ENCODE results near the gene GPRC5A. TPM values are rescaled to one million over a fixed set of nuclear protein-coding genes. Genes with fewer than 3 reads are reported as not detected.
A peak's percentile ranks its signal among the peaks of the same experiment; 100 is the strongest.

Gene GPRC5A
- total RNA-seq, 2 donors from 2014 or later: 0.15 to 1.0 TPM

DNA sequence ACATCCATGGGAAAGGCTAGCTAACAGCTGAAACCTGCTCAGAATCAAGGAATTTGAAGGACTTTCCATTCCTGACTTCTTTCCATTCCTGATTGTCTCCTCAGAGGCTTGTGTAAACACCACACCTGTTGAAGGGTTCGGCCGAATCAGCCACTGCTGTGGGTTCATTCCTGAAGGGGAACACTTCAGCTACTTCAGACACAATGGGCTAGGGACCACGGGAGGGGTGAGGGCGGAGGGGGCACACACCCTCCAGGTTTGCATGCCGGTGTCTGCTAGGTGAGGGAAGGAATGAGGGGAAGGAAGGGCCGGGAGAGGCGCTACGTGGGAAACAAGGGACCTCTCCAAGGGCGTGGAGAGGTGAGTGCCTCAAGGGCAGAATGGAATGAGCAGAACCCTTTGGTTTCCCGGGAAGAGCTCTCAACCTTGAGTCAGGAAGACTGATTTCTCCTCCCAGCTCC lies 1.3 kb downstream of the GPRC5A start:
- H3K4me3 ChIP-seq (ENCODE audit: low read length): no peak overlapping the region
- H3K27ac ChIP-seq (ENCODE audit: low read depth, low read length): no peak overlapping the region
- H3K4me1 ChIP-seq (ENCODE audit: control insufficient read depth, insufficient read depth, low read length): no peaks in the 10 kb centered on the region
- Mint-ChIP-seq H3K4me1 (peaks cover 30% of the 10 kb centered on the region), H3K27ac (no peak overlapping the region), H3K4me3 (peak overlapping the region; percentile 19), H3K27me3 (ENCODE audit: insufficient read depth) (peaks cover 63% of the 10 kb centered on the region), H3K36me3 (ENCODE audit: low read depth) (no peaks in the 10 kb centered on the region), H3K9me3 (no peaks in the 10 kb centered on the region)
- no peaks in the 10 kb centered on the region for H3K9me3 ChIP-seq (ENCODE audit: control insufficient read depth, low read length)
- TF ChIP-seq, protein P1, sequence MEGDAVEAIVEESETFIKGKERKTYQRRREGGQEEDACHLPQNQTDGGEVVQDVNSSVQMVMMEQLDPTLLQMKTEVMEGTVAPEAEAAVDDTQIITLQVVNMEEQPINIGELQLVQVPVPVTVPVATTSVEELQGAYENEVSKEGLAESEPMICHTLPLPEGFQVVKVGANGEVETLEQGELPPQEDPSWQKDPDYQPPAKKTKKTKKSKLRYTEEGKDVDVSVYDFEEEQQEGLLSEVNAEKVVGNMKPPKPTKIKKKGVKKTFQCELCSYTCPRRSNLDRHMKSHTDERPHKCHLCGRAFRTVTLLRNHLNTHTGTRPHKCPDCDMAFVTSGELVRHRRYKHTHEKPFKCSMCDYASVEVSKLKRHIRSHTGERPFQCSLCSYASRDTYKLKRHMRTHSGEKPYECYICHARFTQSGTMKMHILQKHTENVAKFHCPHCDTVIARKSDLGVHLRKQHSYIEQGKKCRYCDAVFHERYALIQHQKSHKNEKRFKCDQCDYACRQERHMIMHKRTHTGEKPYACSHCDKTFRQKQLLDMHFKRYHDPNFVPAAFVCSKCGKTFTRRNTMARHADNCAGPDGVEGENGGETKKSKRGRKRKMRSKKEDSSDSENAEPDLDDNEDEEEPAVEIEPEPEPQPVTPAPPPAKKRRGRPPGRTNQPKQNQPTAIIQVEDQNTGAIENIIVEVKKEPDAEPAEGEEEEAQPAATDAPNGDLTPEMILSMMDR (conservative IDR thresholded peaks at IDR 0.05): no peak
- H3K9ac ChIP-seq (ENCODE audit: extremely low read depth, low read length, poor library complexity, severe bottlenecking): no peak overlapping the region
- peaks cover 56% of the 10 kb centered on the region for H3K27me3 ChIP-seq (ENCODE audit: control insufficient read depth, insufficient read depth, low read length, poor library complexity, severe bottlenecking)
- peak; percentile 69 for DNase-seq
- 58 to 74% methylated on average over 7 to 10 of the region's 10 CpGs for WGBS, 2 experiments (ENCODE audit: insufficient coverage in 1 of 2, insufficient read length in 1 of 2)
- no peaks in the 10 kb centered on the region for H3K36me3 ChIP-seq (ENCODE audit: control insufficient read depth, insufficient read depth, low read length)

DNA sequence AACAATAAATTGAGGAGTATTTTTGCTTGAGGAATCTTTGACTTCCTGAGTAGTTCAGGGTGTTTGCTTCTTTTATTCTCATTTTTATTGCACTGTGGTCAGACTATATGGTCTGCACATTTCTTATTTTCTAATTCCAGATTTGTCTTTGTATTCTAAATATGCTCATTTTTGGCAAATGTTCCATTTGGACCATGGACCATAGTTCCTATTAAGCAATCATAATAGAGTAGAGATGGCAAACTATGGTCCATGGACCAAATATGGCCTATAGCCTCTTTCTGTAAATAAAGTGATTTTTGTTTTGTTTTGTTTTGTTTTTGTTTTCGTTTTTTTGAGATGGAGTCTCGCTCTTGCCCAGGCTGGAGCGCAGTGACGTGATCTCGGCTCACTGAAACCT lies 2.1 kb downstream of the GPRC5A start:
- WGBS, 2 experiments (ENCODE audit: insufficient coverage in 1 of 2, insufficient read length in 1 of 2): 91 to 92% methylated on average over 4 to 5 of the region's 5 CpGs
- H3K4me1 Mint-ChIP-seq: peaks cover 30% of the 10 kb centered on the region

DNA sequence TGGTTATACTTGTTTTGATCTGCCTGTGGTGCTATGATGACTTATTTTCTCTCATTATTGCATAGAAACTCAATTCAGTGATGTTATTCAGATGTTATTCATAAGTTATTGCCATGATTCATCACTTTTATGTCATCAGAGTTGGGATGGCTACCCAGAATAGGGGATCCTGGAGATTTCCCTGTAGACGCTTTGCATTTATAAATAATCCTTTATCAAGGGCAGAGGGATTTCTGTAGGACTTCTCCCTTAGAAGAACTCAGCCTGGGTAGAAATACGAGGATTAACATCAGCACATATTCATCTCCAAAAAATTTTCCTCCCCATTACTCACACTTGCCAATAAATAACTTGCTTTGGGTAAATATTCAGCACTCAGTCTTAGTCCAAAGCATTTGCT lies 4.9 kb downstream of the GPRC5A start:
- no peak for DNase-seq
- Histone ChIP-seq H3K9me3 (ENCODE audit: control insufficient read depth, low read length) (no peaks in the 10 kb centered on the region), H3K27ac (ENCODE audit: low read depth, low read length) (no peak overlapping the region), H3K4me1 (ENCODE audit: control insufficient read depth, insufficient read depth, low read length) (no peaks in the 10 kb centered on the region), H3K36me3 (ENCODE audit: control insufficient read depth, insufficient read depth, low read length) (no peaks in the 10 kb centered on the region), H3K9ac (ENCODE audit: extremely low read depth, low read length, poor library complexity, severe bottlenecking) (no peak overlapping the region), H3K27me3 (ENCODE audit: control insufficient read depth, insufficient read depth, low read length, poor library complexity, severe bottlenecking) (peaks cover 23% of the 10 kb centered on the region), H3K4me3 (ENCODE audit: low read length) (no peak overlapping the region)
- Mint-ChIP-seq H3K27ac (no peak overlapping the region), H3K36me3 (ENCODE audit: low read depth) (no peaks in the 10 kb centered on the region), H3K4me3 (no peak overlapping the region), H3K9me3 (no peaks in the 10 kb centered on the region), H3K27me3 (ENCODE audit: insufficient read depth) (peaks cover 30% of the 10 kb centered on the region), H3K4me1 (peaks cover 19% of the 10 kb centered on the region)
- TF ChIP-seq, protein P1 (conservative IDR thresholded peaks at IDR 0.05): no peak
- WGBS, 2 experiments (ENCODE audit: insufficient coverage in 1 of 2, insufficient read length in 1 of 2): 88 to 92% methylated on average over 1 to 2 of the region's 2 CpGs

More for the DNA sequence above, 2.1 kb downstream of the GPRC5A start:
- H3K4me3 Mint-ChIP-seq: no peak overlapping the region
- H3K9me3 Mint-ChIP-seq: no peaks in the 10 kb centered on the region
- Histone ChIP-seq H3K4me3 (ENCODE audit: low read length) (no peak overlapping the region), H3K27me3 (ENCODE audit: control insufficient read depth, insufficient read depth, low read length, poor library complexity, severe bottlenecking) (peaks cover 49% of the 10 kb centered on the region), H3K4me1 (ENCODE audit: control insufficient read depth, insufficient read depth, low read length) (no peaks in the 10 kb centered on the region), H3K9ac (ENCODE audit: extremely low read depth, low read length, poor library complexity, severe bottlenecking) (no peak overlapping the region), H3K27ac (ENCODE audit: low read depth, low read length) (no peak overlapping the region), H3K9me3 (ENCODE audit: control insufficient read depth, low read length) (no peaks in the 10 kb centered on the region), H3K36me3 (ENCODE audit: control insufficient read depth, insufficient read depth, low read length) (no peaks in the 10 kb centered on the region)
- TF ChIP-seq, protein P1 (conservative IDR thresholded peaks at IDR 0.05): no peak
- no peaks in the 10 kb centered on the region for H3K36me3 Mint-ChIP-seq (ENCODE audit: low read depth)
- peaks cover 56% of the 10 kb centered on the region for H3K27me3 Mint-ChIP-seq (ENCODE audit: insufficient read depth)
- DNase-seq: no peak
- no peak overlapping the region for H3K27ac Mint-ChIP-seq
